GM13977 (cell line): ENCODE results near the gene SEPTIN10.

Source experiments
- DNase-seq: peaks from one replicate; pipeline ENCODE4 v3.0.0; 2012; ENCODE audit warnings: low spot score
- CTCF ChIP-seq: IDR thresholded peaks from 2 replicates; pipeline ENCODE4 v1.5.1; 2012; ENCODE audit warnings: mild to moderate bottlenecking, control low read depth; ENCODE audit not compliant: insufficient read depth; ENCODE audit errors: extremely low read depth, missing control alignments
- in situ Hi-C: fragments of 300-500 bp; cut with MboI; formaldehyde crosslinking; loops from one replicate; pipeline ENCODE4 v1.12.0; 2022; ENCODE audit warnings: low sequenced_read_pairs, low pct_unique_long_range_greater_than_20kb, mixed read lengths, inconsistent platforms; ENCODE audit not compliant: unreplicated experiment

SEPTIN10 gene

GRCh38 chr2:109555346-109555900 is 58.3 kb downstream of the SEPTIN10 start:
- no peak for DNase-seq
- in situ Hi-C loops, result no loop called here
- TF ChIP-seq CTCF, result no peak

- TF ChIP-seq CTCF, result no peak
- in situ Hi-C loops, result no loop called here
- no peak for DNase-seq
Observed at GRCh38 chr2:109554758-109555157, 59.0 kb downstream of the SEPTIN10 start.

- in situ Hi-C loops, result no loop called here
- DNase-seq, result no peak
- no peak for TF ChIP-seq CTCF
Observed at GRCh38 chr2:109549016-109549590, 64.7 kb downstream of the SEPTIN10 start.

- in situ Hi-C loops, result no loop called here
- no peak for TF ChIP-seq CTCF
- no peak for DNase-seq
Observed at GRCh38 chr2:109547280-109547679, 66.5 kb downstream of the SEPTIN10 start.

- in situ Hi-C loops, result no loop called here
- TF ChIP-seq CTCF, result peak; percentile 92
- DNase-seq, result peak; percentile 45
Observed at GRCh38 chr2:109545828-109546713, 67.7 kb downstream of the SEPTIN10 start.

- TF ChIP-seq CTCF, result no peak
- in situ Hi-C loops, result no loop called here
- no peak for DNase-seq
Observed at GRCh38 chr2:109542384-109542783, 71.4 kb downstream of the SEPTIN10 start.
